Testis (tissue), 2 donors: ENCODE measurements around the gene PGM1.

ENCODE experiments used
- POLR2A ChIP-seq: fragments of 450-650 bp; IDR thresholded peaks from one replicate; pipeline ENCODE4 v1.6.1; 2017; ENCODE audit warnings: antibody characterized with exemption, mild to moderate bottlenecking, moderate library complexity
- TF ChIP-seq, protein P1 (sequence below), 3 experiments: fragments of 450-650 bp in 2 of 3; fragments of 200-600 bp in 1 of 3; sonication (generic) in 1 of 3; IDR thresholded peaks; one replicate each; pipeline ENCODE4 v1.5.1; 2016 to 2019; ENCODE audit warnings: antibody characterized with exemption in 3 of 3, mild to moderate bottlenecking in 2 of 3, moderate library complexity in 1 of 3

DNA sequence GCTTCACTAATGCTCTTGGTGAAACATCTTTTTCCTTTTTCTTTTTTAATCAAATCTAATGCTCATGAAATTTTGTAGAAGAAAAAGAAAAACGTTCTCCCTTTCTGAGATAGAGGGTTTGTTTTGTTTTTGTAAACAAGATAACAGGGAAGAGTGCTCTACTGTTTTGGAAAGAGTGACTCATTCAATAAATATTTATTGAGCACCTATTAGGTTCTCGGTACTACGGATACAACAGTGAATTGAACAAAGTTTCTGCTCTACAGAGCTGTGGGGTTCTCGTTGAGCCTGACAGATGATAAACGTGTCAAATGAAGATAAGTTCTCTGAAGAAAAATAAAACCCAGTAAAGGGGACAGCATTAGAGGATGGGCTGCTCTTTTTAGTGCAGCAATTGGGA is 7.0 kb downstream of the PGM1 start:
- TF ChIP-seq, protein P1, sequence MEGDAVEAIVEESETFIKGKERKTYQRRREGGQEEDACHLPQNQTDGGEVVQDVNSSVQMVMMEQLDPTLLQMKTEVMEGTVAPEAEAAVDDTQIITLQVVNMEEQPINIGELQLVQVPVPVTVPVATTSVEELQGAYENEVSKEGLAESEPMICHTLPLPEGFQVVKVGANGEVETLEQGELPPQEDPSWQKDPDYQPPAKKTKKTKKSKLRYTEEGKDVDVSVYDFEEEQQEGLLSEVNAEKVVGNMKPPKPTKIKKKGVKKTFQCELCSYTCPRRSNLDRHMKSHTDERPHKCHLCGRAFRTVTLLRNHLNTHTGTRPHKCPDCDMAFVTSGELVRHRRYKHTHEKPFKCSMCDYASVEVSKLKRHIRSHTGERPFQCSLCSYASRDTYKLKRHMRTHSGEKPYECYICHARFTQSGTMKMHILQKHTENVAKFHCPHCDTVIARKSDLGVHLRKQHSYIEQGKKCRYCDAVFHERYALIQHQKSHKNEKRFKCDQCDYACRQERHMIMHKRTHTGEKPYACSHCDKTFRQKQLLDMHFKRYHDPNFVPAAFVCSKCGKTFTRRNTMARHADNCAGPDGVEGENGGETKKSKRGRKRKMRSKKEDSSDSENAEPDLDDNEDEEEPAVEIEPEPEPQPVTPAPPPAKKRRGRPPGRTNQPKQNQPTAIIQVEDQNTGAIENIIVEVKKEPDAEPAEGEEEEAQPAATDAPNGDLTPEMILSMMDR (IDR thresholded peaks at IDR 0.05), result no peak
- no peak for TF ChIP-seq POLR2A
